ENCODE measurements around the gene CSMD2.

- TF ChIP-seq CTCF (conservative IDR thresholded peaks at IDR 0.05; ENCODE audit: low read depth in 2 of 2) (no peak), EZH2 (IDR thresholded peaks at IDR 0.05; ENCODE audit: low read depth, unreplicated experiment) (no peak), STAT1 (IDR thresholded peaks at IDR 0.05; ENCODE audit: unreplicated experiment) (no peak), POLR2AphosphoS5 (IDR thresholded peaks at IDR 0.05; ENCODE audit: low read depth) (no peak), EZH2phosphoT487 (IDR thresholded peaks at IDR 0.05; ENCODE audit: unreplicated experiment) (no peak), ZNF331 (CRISPR knock-in tag; IDR thresholded peaks at IDR 0.05; ENCODE audit: low read depth) (no peak), REST (IDR thresholded peaks at IDR 0.05; ENCODE audit: unreplicated experiment) (no peak), JUNB (IDR thresholded peaks at IDR 0.05; ENCODE audit: unreplicated experiment) (no peak), NANOG (IDR thresholded peaks at IDR 0.05; ENCODE audit: borderline replicate concordance) (no peak), CREB1 (CRISPR knock-in tag; IDR thresholded peaks at IDR 0.05; ENCODE audit: low read depth) (no peak), ZNF114 (CRISPR knock-in tag; IDR thresholded peaks at IDR 0.05) (no peak), ZNF462 (CRISPR knock-in tag; IDR thresholded peaks at IDR 0.05) (no peak)
Measured at GRCh38 chr1:33822396-33822795, 342.6 kb downstream of the CSMD2 start.
